NOMO-1 treated with DMSO at 0.1 percent for 48 hours (cell line): Measurements from ENCODE around the gene BTBD9.

Source experiments
- DNase-seq: peaks from one replicate; lab custom pipeline; 2025; ENCODE audit not compliant: unreplicated experiment; lab: John Stamatoyannopoulos, UW

The BTBD9 gene

GRCh38 chr6:38396209-38396608 lies 243.5 kb downstream of the BTBD9 start:
- DNase-seq, result no peak

GRCh38 chr6:38393986-38394385 lies 245.7 kb downstream of the BTBD9 start:
- DNase-seq, result no peak

DNA sequence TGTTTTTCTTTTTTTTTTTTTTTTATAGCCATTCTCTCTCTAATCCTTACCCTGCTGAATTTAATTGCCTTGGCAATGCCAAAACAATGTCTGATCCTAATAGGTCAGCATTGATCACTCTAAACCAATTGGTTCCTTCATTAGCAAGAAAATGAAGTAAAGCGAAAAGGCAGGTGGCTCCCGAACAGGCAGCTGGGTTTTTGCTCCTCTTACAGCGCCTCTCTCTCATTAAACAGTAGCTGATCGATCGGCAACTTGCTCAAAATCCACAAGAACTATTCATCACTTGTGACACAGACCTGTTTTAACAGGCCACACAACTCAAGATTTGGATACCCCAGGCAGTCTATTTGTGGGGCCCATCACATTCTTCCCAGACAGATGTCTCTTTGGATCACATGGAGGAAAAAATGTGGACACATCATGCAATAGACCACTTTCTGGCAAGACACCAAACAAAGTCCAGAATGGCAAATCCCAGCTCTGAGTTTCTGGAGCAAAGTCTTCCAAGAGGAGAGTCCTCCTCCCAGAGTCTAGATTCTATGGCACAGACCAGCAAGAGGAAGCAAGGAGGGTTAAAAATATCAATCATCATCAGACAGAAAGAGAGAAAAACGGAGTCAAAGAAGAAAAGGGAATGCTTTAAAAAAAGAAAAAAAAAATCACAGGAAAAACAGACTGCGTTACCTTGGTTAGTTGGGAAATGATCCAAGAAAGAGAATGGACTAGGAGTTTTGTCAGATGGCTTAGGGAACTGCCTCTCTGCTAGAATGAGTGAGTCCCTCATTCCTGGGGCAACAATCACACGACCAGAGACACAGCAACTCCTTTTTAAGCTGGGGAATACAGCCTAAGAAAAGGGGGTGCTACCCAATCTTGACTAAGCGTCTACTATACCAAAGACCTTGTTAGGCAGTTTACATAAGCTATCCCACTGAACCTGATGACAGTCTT lies 247.8 kb downstream of the BTBD9 start:
- no peak for DNase-seq

DNA sequence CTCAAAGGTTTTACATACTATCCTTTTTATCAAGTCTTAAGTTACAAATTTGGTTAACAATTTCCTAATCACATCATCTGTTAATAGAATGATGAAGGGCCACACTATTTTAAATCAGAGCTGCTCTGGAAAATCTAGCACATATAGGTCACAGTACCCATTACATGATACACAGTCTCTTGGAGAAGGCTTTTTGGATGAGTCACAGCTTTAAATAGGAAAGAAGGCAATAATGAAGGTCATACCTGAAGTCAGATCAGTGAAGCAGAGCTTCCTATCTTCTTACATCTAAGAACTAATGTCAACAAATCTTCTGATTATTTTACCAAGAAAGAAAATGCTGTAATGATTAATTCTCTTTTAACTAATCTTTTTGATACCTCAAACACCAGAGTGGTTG lies 248.5 kb downstream of the BTBD9 start:
- no peak for DNase-seq

- no peak for DNase-seq
These were observed 249.9 kb downstream of the BTBD9 start for GRCh38 chr6:38389875-38390274.

DNA sequence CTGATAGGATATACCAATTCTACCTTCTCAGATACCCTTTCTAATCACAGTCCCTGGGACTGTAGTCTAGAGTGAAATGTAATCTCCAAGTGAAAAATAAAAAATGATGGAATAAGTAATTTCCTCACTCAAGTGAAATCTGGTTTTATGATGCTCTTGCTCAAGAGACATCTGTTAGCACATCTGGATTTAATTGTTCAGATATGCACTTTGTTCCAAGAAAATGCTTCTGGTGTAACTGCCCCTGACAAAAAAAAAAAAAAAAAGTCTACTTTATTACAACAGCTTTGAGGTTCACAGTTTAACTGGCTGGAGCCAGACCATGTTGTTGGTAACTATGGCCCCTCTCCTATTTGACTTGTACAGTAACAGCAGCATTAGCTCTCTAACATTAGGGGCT lies 251.8 kb downstream of the BTBD9 start:
- DNase-seq, result no peak

DNA sequence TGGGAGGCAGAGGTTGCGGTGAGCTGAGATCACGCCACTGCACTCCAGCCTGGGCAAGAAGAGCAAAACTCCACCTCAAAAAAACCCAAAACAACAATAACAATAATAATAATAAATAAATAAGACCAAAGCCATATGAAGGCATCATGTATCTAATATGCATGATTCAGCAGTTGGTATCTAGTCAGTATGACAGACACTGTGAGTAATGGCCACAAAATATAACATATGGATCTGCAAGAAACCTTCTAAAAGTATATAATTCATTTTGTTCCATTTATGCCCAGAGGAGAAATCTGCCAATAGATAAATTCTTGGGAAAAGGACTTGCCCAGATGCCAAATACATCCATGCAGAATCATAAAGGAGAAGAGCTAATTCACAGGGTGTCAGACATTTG lies 252.3 kb downstream of the BTBD9 start:
- no peak for DNase-seq

DNA sequence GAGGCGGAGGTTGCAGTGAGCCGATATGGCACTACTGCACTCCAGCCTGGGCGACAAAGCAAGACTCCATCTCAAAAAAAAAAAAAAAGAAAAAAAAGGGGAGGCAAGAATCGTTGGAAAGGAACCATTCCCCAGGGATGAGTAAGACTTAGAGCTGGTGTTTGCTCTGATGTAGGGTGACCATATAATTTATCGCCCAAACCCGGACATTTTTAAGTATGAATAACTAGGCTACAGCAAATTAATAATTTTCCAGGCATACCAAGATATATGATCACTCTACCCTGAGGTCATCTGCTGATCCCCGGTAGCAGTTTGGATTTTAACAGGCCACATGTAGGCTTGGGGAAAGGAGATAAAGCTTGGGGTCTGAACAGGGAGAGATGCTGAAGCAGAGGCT lies 260.9 kb downstream of the BTBD9 start:
- no peak for DNase-seq

- DNase-seq, result no peak
These were observed 263.8 kb downstream of the BTBD9 start for GRCh38 chr6:38375937-38376336.

DNA sequence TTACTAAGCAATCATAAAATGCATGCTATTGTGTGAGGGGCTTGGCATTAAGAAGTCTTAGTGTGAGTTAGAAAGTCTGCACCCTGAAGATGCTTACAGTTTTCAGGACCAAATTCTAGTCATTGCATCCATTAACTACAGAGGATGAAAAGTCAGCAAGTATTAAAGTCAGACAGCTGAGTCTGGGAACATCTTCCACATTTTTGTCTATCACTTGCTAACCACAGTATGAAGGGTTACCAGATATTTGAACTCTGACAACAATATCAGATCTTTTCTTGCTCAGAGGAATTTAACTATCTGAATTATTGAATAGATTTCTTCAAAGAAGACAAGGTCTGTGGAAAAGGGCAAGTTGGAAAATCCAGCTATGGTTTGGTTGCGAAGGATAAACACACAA lies 264.4 kb downstream of the BTBD9 start:
- DNase-seq, result no peak

GRCh38 chr6:38371881-38372280 lies 267.8 kb downstream of the BTBD9 start:
- no peak for DNase-seq

GRCh38 chr6:38370653-38371601 lies 268.8 kb downstream of the BTBD9 start:
- DNase-seq, result no peak

GRCh38 chr6:38367231-38367630 lies 272.5 kb downstream of the BTBD9 start:
- no peak for DNase-seq

GRCh38 chr6:38366234-38366633 lies 273.5 kb downstream of the BTBD9 start:
- DNase-seq, result no peak

DNA sequence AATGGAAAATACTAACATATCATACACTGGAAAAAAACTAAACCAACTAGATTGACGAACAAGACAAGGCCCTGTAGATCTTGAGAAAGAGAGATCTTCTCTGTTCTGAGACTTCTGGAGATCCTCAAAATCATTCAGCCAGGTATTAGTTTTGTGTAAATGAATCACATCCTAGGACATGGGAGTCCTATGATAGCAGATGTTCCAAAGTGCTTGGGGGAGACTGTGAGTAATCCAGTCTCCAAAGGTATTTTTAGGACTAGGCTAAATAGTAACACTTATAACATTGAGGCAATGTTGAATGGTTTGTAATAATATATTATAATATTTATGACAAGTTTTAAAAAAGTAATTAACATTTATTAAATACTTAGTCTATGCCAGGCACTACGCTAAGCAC lies 275.0 kb downstream of the BTBD9 start:
- no peak for DNase-seq

- DNase-seq, result no peak
These were observed 275.6 kb downstream of the BTBD9 start for GRCh38 chr6:38364127-38364526.

DNA sequence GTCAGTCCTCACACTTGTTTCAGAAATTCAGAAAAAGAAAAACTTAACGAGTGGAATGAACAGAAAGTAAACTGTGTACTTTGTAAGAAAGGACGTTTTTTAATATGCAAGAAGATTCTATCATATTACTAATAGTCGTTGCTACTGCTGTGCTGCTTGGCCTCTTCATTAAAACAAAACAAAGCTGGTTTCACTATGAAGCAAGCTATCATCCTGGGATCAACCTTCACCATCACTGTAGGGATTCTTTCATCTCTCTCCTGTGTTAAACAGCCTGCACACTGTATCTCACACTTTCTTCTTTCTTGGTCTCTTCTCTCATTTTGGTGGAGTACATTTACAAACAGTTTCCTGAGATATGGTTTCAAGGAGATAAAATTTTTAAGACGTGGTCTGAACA lies 284.2 kb downstream of the BTBD9 start:
- no peak for DNase-seq

DNA sequence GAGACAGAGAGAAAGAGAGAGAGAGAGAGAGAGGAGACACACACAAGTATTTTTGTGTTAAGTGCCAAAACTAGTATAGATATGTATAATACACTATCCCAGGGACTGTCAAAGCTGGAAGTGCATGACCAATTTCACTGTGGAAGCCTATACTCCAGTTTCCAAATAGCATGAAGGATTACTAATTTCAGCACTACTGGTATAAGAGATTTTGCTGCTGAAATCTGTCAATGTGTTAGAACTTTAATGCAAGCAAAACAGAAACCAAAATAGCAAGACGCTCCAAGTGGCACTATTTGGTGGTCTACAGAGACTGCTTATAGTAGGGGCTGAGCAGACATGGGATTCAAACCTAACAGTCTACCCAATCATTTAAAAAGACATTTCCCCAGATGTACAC lies 284.8 kb downstream of the BTBD9 start:
- DNase-seq, result no peak

- DNase-seq, result peak; percentile 65
These were observed 285.7 kb downstream of the BTBD9 start for GRCh38 chr6:38354037-38354381.

DNA sequence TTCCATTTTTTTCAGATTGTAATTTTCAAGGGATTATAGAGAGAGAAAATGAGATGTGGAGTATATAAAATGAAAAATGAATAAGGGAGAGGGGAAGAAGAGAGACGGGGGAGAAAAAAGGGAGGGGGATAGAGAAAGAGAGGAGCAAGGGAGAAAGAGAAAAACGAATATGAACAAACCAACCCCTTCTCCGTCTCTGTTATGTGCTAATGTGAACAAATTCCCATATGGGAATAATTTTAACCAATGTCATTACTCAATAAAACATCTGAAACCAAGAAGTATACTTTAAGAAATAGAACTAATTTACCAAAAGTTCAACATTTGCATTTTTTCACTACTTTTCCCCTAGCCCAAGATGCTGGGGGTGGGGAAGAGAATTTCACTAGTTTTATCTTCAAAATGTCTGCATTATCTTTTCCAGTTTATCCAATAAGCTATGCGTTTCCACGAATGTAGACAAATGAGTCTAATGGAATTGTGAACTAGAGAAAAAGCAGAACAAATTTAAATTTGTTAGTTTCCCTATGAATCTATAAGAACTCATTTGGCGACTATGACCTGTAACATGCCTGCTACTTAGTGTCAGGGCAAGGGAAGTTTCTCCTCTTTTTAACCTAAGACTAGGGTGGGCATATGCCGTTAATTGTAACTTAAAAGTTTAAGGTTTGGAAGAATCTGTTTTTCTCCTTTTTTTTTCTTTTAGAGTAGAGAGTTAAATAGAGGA lies 286.3 kb downstream of the BTBD9 start:
- DNase-seq, result no peak

DNA sequence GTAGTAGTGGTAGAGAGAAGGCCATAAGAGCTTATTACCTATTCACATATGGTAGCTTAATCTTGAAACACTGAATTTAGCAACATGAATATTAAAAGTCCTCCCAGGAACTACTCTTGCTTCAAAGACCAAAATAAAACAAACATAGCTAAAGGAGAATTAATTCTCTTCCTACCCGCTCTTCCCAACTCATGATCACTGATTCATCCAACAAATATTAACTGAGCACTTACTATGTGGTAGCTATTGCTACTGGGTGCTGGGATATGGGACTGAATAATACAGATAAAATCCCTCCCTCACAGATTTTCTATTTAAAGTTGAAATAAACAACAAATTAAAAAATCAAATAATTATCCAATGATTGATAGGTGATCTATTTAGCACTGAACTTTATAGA lies 287.1 kb downstream of the BTBD9 start:
- DNase-seq, result no peak
